GM21360 (cell line): ENCODE results near the gene PTPRS.
"Not testable (repeated sequence)": the region's sequence is repeated elsewhere in the genome, so short reads cannot be mapped to it uniquely, and the experiment has no call there.

Experiments used
- ATAC-seq: cut with Tn5 transposase; IDR thresholded peaks from one replicate; pipeline ENCODE4 v1.9.1; 2021; ENCODE audit warnings: mild to moderate bottlenecking, moderate library complexity; ENCODE audit not compliant: unreplicated experiment

The PTPRS gene

DNA sequence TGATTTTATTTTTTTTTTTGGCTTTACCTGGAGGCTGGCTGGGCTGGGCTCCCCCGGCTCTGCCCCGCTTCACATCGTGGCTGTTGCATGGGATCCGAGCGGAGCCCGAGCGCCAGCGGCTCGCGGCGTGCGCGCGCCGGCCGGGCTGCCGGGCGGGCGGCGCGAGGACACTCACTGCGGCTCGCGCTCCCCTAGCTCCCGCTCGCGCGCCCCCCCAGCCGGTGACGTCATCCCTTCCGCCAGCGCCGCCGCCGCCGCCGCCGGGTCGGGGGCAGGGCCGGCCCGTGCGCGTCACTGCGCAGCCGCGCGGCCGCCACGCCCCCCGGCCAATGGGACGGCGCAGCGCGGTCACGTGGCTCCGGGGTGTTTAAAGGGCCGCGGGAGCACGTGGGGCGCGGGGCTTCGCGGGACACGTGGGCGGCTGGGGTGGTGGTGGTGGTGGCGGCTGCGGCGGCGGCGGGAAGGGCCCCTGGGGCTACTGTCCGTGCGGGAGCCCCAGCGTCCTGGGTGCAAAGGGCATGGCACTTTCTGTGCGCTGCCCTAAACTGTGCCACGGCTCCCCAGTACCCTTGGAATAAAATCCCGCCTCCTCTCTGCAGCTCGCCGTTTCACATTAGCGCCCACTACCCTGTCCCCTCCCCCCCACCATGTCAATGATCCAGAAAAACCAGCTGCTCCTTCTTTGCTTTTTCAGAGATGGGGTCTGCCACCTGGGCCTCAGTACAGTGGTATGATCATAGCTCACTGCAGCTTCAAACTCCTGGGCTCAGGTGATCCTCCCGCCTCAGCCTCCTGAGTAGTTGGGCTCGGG, at the start of gene PTPRS:
Gene PTPRS (minus strand): TSS at position 176 of the 811 bp plus-strand sequence. CDS start 54,672 bp downstream, outside the sequence.
- ATAC-seq: peak; percentile 54

DNA sequence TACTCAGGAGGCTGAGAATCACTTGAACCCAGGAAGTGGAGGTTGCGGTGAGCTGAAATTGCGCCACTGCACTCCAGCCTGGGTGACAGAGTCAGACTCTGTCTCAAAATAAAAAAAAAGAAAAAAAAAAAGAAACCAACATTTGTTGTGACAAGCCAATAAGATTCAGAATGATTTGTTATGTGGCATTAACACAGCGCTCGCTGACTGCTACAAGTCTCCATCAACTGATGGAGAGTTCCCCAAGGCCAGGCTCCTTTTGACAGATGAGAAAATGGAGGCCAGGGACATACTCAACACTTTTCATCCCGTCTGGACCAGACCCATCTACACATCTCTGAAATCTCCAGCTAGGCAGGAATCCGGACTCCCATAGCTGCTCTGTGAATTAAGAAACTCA, 48.7 kb upstream of the PTPRS start:
- ATAC-seq: no peak

DNA sequence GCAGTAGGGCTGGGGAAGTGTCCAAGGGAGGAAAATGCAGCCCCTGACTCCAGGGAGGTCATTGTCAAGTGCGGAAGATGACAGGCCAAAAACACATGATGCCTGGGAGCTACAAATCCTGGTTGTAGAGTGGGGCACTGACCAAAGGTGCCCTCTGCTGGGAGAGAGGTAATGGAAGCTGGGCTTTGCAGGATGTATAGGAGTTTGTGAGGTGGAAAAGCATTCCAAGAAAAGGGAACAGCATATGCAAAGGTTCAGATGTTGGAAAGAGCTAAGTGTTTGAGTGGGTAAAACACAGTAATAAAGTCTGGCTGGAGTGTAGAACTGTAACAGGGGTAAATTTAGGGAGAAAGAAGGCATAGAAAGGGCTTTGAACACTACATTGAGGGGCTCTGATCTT, 46.9 kb upstream of the PTPRS start:
- no peak for ATAC-seq

GRCh38 chr19:5386841-5387240, 46.2 kb upstream of the PTPRS start:
- no peak for ATAC-seq

GRCh38 chr19:5381197-5381596, 40.6 kb upstream of the PTPRS start:
- ATAC-seq: not testable (repeated sequence)

DNA sequence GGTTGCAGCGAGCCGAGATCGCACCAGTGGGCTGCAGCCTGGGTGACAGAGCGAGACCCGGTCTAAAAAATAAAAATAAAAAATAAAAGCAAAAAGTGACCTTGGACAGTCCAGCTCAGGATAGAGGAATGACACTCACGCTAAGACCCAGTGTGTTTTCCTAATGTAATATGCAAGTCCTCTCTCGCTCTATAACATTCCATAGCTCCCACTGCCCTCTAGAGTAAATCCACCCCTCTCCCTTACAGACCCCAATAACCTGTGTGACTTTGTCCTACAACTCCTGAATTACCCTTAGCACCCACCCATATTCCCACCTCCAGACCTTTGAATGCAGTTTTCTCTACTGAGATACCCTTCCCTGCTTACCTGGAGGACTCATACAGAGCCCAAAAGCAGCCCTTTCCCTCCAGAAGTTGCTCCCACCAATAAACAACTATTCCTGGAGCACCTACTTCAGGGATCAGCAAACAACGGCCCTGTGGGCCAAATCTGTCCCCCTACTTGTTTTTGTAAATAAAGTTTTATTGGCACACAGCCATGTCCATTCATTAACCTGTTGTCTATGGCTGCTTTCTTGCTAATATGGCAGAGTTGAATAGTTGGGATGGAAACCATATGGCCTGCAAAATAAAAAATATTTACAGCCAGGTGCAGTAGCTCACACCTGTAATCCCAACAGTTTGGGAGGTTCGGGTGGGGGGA, 39.8 kb upstream of the PTPRS start:
- no peak for ATAC-seq

GRCh38 chr19:5376928-5377327, 36.3 kb upstream of the PTPRS start:
- no peak for ATAC-seq

- ATAC-seq: no peak
Measured at GRCh38 chr19:5372572-5373200, 32.1 kb upstream of the PTPRS start.

DNA sequence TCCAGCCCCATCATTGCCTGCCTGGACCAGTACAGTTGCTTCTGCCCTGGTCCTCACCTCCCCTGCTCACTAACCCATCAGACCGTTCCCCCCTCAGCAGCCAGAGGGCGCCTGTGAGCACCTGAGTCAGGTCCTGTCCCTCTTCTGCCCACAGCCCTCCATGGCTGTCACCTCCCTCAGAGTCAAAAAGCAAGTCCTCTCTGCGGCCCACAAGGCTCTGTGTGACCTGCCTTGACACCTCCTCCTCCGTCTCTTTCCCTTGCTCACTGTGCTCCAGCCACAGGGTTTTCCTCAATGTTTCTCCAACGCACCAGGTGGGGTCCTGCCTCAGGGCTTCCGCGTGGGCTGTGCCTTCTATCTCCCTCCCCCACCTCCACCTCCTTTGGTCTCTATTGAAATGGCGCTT, 29.4 kb upstream of the PTPRS start:
- ATAC-seq: no peak

DNA sequence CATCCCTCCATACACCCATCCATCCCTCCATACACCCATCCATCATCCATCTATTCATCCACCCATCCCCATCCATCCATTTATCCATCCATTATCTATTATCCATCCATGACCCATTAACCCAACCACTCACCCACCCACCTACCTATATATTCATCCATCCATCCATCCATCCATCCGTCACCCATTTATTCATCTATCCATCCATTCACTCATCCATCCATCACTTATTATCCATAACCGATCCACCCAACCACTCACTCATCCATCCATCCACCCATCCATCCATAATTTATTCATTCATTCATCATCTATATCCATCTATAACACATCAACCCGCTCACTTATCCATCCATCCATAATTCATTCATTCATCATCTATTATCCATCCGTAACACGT, 28.7 kb upstream of the PTPRS start:
- ATAC-seq: no peak

- ATAC-seq: no peak
Measured at GRCh38 chr19:5367530-5368133, 27.0 kb upstream of the PTPRS start.

GRCh38 chr19:5365905-5366304, 25.3 kb upstream of the PTPRS start:
- no peak for ATAC-seq

DNA sequence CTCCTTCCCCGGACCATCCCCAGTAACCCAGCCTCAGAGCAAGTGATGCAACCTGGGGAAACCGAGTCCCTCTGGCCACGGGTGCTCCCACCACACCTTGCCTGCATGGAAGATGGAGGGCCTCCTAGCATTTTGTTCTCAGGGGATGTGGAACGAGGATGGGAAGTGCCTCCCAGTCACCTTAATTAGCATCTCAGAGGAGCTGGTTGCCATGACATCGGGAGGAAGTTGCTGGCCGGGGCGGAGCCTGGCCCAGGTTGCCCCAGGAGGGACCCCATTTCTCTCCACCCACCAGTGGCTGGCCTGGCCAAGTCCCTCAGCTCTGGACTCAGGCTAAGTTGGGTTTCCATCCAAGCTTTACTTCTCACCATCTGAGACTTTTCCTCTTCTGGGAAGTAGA, 24.1 kb upstream of the PTPRS start:
- no peak for ATAC-seq

- ATAC-seq: not testable (repeated sequence)
Measured at GRCh38 chr19:5361839-5362238, 21.2 kb upstream of the PTPRS start.

GRCh38 chr19:5361407-5361806, 20.8 kb upstream of the PTPRS start:
- ATAC-seq: no peak

GRCh38 chr19:5360003-5360780, 19.6 kb upstream of the PTPRS start:
- no peak for ATAC-seq

DNA sequence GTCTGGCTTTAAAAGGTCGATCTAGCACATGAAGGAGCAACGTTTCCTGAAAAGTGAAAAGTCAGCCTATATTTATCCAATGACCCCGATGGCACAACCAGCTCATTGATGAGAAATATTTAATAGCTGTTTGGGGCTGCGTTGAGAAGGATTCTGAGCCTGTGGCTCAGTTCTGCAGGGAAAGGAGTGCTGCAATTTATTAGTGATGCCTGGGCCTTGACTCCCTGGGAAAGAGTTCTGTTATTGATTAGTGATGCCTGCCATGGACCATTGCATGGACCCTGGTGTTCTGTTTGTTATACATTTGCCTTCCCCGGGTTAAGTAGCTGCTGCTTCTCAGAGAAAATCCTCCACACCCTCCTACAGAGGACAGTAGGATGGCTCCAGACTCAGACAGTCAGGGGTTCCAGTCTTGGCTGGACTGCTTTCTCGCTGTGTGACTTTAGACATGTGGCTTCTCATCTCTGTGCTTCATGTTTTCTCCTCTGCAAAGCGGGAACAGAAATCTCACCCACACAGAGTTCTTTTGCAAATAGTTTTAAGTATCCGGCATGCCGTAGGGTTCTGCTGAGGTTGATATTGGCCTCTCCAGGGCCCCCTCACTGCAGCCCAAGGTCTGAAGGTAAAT, 17.7 kb upstream of the PTPRS start:
- no peak for ATAC-seq

DNA sequence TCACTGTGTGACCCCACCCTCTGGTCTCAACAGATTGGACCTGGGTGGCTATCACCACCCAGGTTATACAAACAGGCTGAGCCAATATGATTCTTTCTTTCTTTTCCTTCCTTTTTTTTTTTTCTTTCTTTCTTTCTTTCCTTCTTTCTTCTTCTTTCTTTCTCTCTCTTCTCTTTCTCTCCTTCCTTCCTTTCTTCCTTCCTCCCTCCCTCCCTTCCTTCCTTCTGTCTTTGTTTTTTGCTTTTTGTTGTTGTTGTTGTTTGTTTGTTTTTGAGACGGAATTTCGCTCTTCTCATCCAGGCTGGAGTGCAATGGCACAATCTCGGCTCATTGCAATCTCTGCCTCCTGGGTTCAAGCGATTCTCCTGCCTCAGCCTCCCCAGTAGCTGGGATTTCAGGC, 17.0 kb upstream of the PTPRS start:
- ATAC-seq: no peak

DNA sequence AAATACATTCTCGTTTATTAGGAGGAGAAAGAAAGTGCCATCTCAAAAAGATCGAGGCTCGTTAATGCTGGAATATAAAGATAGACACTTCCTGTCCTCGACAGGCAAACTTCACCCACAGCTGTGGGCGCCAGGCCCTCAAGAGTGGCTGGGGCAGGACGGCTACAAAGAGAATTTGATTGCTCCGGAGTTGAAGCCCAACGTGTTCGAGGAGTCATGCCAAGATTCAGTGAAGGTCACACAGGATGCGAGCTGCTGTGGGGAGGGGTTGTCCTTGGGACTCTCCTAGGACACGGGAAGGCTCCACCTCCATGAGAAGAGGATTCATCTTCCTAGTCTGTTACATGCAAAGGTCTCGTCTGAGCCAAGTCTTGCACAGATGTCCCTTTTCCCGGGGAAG, 16.3 kb upstream of the PTPRS start:
- no peak for ATAC-seq

DNA sequence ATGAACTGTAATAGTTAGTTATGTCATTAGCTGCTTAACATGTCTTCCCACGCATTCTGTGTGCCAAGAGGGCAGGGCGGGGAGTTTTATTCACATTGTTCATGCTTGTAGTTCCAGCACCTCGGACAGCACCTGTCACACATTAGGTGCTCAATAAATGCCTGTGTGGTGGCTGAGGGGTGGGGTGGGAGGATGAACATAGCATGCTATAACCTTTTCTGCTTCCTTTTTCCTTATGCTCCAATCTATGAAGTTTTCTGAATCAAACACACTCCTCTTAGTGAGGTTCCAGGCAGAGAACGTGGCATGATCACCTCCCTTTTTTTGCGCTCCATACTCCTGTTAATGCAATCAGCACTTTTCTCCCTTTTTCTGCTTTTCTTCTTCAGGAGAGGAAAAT, 15.8 kb upstream of the PTPRS start:
- no peak for ATAC-seq
